WI38 (cell line): Measurements from ENCODE around the gene BRSK1.
A peak's percentile ranks its signal among the peaks of the same experiment; 100 is the strongest.

Experiments used
- H3K4me3 ChIP-seq: 2 replicates; pipeline ENCODE4 v1.5.1; 2011; ENCODE audit warnings: low read depth, mild to moderate bottlenecking, control low read depth, low read length
- TF ChIP-seq, protein P1 (sequence below): IDR thresholded peaks from 2 replicates; pipeline ENCODE4 v1.5.1; 2012; ENCODE audit warnings: low read depth, mild to moderate bottlenecking, control low read depth, low read length

Gene BRSK1

DNA sequence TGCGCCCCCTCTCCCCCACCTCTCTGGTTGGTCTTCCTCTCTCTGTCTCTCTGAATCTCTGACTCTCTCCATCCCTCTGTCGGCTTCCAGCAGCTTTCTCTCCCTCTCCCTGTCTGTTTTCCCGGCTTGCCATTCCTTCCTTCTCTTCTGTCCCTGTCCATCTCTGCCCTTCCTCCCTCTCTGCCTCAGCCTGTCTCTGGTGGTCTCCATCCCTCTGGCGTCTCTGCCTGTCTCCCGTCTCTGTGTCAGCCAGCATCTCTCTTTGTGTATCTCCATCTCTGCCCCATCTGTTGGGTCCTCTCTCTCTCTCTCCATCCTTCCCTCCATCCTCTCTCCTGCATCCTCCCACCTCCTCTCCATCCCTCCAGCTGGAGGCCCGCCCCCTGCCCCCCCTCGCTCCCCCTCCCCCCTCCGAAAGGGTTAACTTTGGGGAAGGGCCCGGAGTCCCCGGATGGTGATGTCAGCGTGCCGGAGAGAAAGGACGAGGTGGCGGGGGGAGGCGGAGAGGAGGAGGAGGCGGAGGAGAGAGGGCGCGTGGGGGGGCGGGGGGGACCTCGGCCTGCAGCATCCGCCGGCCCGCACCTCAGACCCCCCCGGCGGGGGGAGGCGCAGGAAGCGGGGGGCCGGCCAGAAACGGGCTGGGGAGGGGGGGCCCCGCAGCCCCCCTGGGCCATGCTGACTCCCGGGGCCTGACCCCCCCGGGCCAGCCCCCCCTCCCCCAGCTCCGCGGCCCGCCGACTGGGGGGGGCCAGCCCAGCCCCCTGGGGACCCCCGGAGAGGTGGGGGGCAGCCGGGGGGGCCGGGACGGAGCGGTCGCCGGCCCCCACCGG lies at the start of gene BRSK1:
BRSK1 (plus strand) TSS at position 450 of the 830 bp plus-strand sequence. CDS start 446 bp downstream, outside the sequence.
- peak within 1 kb of the TSS; percentile 57 for H3K4me3 ChIP-seq
- TF ChIP-seq, protein P1, sequence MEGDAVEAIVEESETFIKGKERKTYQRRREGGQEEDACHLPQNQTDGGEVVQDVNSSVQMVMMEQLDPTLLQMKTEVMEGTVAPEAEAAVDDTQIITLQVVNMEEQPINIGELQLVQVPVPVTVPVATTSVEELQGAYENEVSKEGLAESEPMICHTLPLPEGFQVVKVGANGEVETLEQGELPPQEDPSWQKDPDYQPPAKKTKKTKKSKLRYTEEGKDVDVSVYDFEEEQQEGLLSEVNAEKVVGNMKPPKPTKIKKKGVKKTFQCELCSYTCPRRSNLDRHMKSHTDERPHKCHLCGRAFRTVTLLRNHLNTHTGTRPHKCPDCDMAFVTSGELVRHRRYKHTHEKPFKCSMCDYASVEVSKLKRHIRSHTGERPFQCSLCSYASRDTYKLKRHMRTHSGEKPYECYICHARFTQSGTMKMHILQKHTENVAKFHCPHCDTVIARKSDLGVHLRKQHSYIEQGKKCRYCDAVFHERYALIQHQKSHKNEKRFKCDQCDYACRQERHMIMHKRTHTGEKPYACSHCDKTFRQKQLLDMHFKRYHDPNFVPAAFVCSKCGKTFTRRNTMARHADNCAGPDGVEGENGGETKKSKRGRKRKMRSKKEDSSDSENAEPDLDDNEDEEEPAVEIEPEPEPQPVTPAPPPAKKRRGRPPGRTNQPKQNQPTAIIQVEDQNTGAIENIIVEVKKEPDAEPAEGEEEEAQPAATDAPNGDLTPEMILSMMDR: no peak

DNA sequence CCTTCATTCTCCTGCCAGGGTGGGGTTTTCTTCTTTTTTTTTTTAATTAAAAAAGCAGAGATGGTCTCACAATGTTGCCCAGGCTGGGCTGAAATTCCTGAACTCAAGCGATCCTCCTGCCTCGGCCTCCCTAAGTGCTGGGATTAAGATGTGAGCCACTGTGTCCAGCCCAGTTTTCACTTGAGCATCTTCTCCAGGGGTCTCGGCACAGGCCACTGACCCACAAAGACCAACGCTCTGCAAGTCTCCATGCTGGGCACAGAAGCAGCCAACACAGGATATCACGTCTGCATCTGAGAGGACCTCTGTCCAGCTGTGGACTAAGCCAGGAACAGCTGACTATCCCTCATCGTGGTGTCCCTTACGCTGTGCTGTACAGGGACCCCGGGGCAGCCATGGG lies 45.8 kb upstream of the BRSK1 start:
- no peak overlapping the region for H3K4me3 ChIP-seq

DNA sequence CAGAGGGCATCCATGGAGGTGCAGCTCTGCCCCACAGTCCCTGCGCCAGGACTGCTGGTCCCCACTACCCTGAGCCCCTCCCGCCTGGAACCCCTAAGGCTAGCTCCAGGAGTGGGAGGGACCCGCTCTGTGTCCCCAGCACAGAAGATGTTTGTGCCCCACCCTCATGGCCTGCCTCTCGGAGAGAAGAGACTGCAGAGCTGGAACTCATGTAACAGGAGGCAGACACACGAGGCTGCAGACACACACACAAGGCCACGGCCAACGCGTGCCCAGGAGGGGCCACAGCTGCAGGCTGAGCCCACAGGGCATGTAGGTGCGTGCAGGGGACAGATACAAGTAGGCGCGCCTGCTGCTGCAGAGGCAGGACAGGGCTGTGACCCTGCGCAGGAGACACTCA lies 44.8 kb upstream of the BRSK1 start:
- TF ChIP-seq, protein P1: no peak
- H3K4me3 ChIP-seq: no peak overlapping the region

More for the DNA sequence above, 45.8 kb upstream of the BRSK1 start:
- TF ChIP-seq, protein P1: no peak

GRCh38 chr19:55240713-55241020 lies 43.1 kb upstream of the BRSK1 start:
- TF ChIP-seq, protein P1: no peak
- no peak overlapping the region for H3K4me3 ChIP-seq

- H3K4me3 ChIP-seq: no peak overlapping the region
- TF ChIP-seq, protein P1: no peak
Measured at GRCh38 chr19:55241143-55241934, 42.5 kb upstream of the BRSK1 start.

- H3K4me3 ChIP-seq: no peak overlapping the region
- TF ChIP-seq, protein P1: no peak
Measured at GRCh38 chr19:55241935-55242464, 41.8 kb upstream of the BRSK1 start.

GRCh38 chr19:55242517-55242916 lies 41.3 kb upstream of the BRSK1 start:
- TF ChIP-seq, protein P1: no peak
- H3K4me3 ChIP-seq: no peak overlapping the region
